ENCODE data around the gene PAGE2. TPM values are rescaled to one million over a fixed set of nuclear protein-coding genes. Genes with fewer than 3 reads are reported as not detected.
"Not testable (repeated sequence)": the region's sequence is repeated elsewhere in the genome, so short reads cannot be mapped to it uniquely, and the experiment has no call there.

Gene PAGE2
- total and polyA plus RNA-seq, 9 of the 15 experiments (the other 6 are each of a cell fraction or from before 2014, with no cell fraction given), result 0.40 to 3.7 (median 1.5) TPM; not detected in 1

GRCh38 chrX:55067180-55067579, 21.6 kb upstream of the PAGE2 start:
- H3K9me1 ChIP-seq (ENCODE audit: control insufficient read depth, insufficient read depth, low read length); H3K79me2 ChIP-seq (ENCODE audit: control insufficient read depth, insufficient read depth, low read length); CTCF ChIA-PET (ENCODE audit: low intra/inter-chr PET ratio); POLR2A ChIA-PET; BruUV-seq (replicated peaks); H2AFZ ChIP-seq (ENCODE audit: low read depth, low read length); H3K27me3 ChIP-seq (ENCODE audit: control insufficient read depth in 2 of 2, insufficient read depth in 2 of 2, low read length in 2 of 2); ATAC-seq; H3K9me3 ChIP-seq (replicated peaks; ENCODE audit: control insufficient read depth, insufficient read depth, low read depth, low read length); H3K4me2 ChIP-seq (ENCODE audit: insufficient read depth, low read length); DNase-seq (ENCODE audit: extremely low read depth in 1 of 4, low spot score in 3 of 4); H3K4me1 ChIP-seq (replicated peaks in 1 of 2; ENCODE audit: control insufficient read depth in 2 of 2, insufficient read depth in 2 of 2, low read length in 2 of 2); H4K20me1 ChIP-seq (replicated peaks; ENCODE audit: control insufficient read depth, insufficient read depth, low read length); H3K9ac ChIP-seq (ENCODE audit: insufficient read depth in 1 of 2, low read depth in 2 of 2, low read length in 2 of 2); FAIRE-seq; H3K27ac ChIP-seq (ENCODE audit: extremely low read depth, low read depth, low read length); H3K4me3 ChIP-seq; intact Hi-C loops (cut with micrococcal nuclease); H3K36me3 ChIP-seq (ENCODE audit: control insufficient read depth, insufficient read depth, low read length): not testable (repeated sequence)
- in situ Hi-C loops (cut with MboI), result loop anchor here (25.0 kb wide), 1 partner anchor 430 kb away; no protein-coding TSS in a partner anchor
- TF ChIP-seq ZNF146 (CRISPR knock-in tag; IDR thresholded peaks at IDR 0.05; ENCODE audit: unreplicated experiment), result peak; percentile 73
- WGBS (ENCODE audit: insufficient coverage, low coverage, missing lambda C conversion rate), result 0% methylated on average over 1 of the region's 2 CpGs

DNA sequence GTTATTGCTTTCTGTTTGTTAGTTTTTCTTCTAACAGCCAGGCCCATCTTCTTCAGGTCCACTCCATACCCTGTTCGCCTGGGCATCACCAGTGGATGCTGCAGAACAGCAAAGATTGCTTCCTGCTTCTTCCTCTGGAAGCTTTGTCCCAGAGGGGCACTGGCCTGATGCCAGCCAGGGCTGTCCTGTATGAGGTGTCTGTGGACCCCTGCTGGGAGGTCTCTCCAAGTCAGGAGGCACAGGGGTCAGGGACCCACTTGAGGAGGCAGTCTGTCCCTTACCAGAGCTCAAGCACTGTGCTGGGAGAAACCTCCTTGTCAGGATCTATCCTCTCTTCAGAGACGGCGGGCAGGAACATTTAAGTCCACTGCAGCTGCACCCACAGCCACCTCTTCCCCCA, 16.5 kb upstream of the PAGE2 start:
- H3K4me1 ChIP-seq (replicated peaks in 1 of 2; ENCODE audit: control insufficient read depth in 2 of 2, insufficient read depth in 2 of 2, low read length in 2 of 2), result peaks cover 0 to 5% of the 10 kb centered on the region in 2 experiments; a peak in 1 of 5 replicates
- no peaks in the 10 kb centered on the region for H3K79me2 ChIP-seq (ENCODE audit: control insufficient read depth, insufficient read depth, low read length)
- H3K9ac ChIP-seq (ENCODE audit: insufficient read depth in 1 of 2, low read depth in 2 of 2, low read length in 2 of 2), result no peak overlapping the region
- no peaks in the 10 kb centered on the region for H3K36me3 ChIP-seq (ENCODE audit: control insufficient read depth, insufficient read depth, low read length)
- CTCF ChIA-PET (ENCODE audit: low intra/inter-chr PET ratio), result no interaction called here
- no peaks in the 10 kb centered on the region; a peak in 1 of 5 replicates for H3K27me3 ChIP-seq (ENCODE audit: control insufficient read depth in 2 of 2, insufficient read depth in 2 of 2, low read length in 2 of 2)
- H3K4me3 ChIP-seq, result no peak overlapping the region
- no peaks in the 10 kb centered on the region for H4K20me1 ChIP-seq (replicated peaks; ENCODE audit: control insufficient read depth, insufficient read depth, low read length)
- intact Hi-C loops (cut with micrococcal nuclease) (no loop called here), in situ Hi-C loops (cut with MboI) (loop anchor here (25.0 kb wide), 1 partner anchor 435 kb away; no protein-coding TSS in a partner anchor)
- TF ChIP-seq, protein P1, sequence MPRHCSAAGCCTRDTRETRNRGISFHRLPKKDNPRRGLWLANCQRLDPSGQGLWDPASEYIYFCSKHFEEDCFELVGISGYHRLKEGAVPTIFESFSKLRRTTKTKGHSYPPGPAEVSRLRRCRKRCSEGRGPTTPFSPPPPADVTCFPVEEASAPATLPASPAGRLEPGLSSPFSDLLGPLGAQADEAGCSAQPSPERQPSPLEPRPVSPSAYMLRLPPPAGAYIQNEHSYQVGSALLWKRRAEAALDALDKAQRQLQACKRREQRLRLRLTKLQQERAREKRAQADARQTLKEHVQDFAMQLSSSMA (CRISPR knock-in tag; IDR thresholded peaks at IDR 0.05), result no peak
- TF ChIP-seq ZNF76 (CRISPR knock-in tag; IDR thresholded peaks at IDR 0.05; ENCODE audit: borderline replicate concordance), result no peak
- TF ChIP-seq, protein P2, sequence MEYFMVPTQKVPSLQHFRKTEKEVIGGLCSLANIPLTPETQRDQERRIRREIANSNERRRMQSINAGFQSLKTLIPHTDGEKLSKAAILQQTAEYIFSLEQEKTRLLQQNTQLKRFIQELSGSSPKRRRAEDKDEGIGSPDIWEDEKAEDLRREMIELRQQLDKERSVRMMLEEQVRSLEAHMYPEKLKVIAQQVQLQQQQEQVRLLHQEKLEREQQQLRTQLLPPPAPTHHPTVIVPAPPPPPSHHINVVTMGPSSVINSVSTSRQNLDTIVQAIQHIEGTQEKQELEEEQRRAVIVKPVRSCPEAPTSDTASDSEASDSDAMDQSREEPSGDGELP (CRISPR knock-in tag; IDR thresholded peaks at IDR 0.05; ENCODE audit: borderline replicate concordance), result no peak
- no peak for TF ChIP-seq ZNF395 (CRISPR knock-in tag; IDR thresholded peaks at IDR 0.05)
- no peak for TF ChIP-seq DPF2 (IDR thresholded peaks at IDR 0.05)
- H3K9me3 ChIP-seq (replicated peaks; ENCODE audit: control insufficient read depth, insufficient read depth, low read depth, low read length), result no peaks in the 10 kb centered on the region
- no peak overlapping the region for H2AFZ ChIP-seq (ENCODE audit: low read depth, low read length)
- POLR2A ChIA-PET, result no interaction called here
- no peak for ATAC-seq
- no TSS peak for BruUV-seq (replicated peaks)
- no peak for DNase-seq (ENCODE audit: extremely low read depth in 1 of 4, low spot score in 3 of 4)
- FAIRE-seq, result no peak
- no peak overlapping the region for H3K4me2 ChIP-seq (ENCODE audit: insufficient read depth, low read length)
- no peaks in the 10 kb centered on the region for H3K9me1 ChIP-seq (ENCODE audit: control insufficient read depth, insufficient read depth, low read length)
- 0% methylated on average over 1 of the region's 3 CpGs for WGBS (ENCODE audit: insufficient coverage, low coverage, missing lambda C conversion rate)
- H3K27ac ChIP-seq (ENCODE audit: extremely low read depth, low read depth, low read length), result no peak overlapping the region
